ENCODE measurements around the gene DEGS1.

Gene DEGS1

GRCh38 chr1:224217655-224218623, 34.9 kb downstream of the DEGS1 start:
- Histone ChIP-seq H2BK120ac (ENCODE audit: low read depth, low read length) (peak overlapping the region; percentile 24), H2AK5ac (ENCODE audit: low read length) (no peak overlapping the region), H3K4me2 (ENCODE audit: low read length) (no peak overlapping the region), H3K9ac (ENCODE audit: low read length) (no peak overlapping the region), H3K79me1 (ENCODE audit: low read length) (no peaks in the 10 kb centered on the region), H3K79me2 (ENCODE audit: control insufficient read depth, insufficient read depth, low read length) (no peaks in the 10 kb centered on the region), H3K4me1 (ENCODE audit: control insufficient read depth, low read depth, low read length) (peaks cover 2% of the 10 kb centered on the region), H3K4ac (ENCODE audit: low read depth, low read length) (no peak overlapping the region), H3K23ac (ENCODE audit: low read length) (no peak overlapping the region), H2BK15ac (replicated peaks; ENCODE audit: low read depth) (no peak overlapping the region), H3K36me3 (ENCODE audit: control insufficient read depth, insufficient read depth, low read length) (no peaks in the 10 kb centered on the region), H3K18ac (ENCODE audit: low read length) (no peak overlapping the region), H2BK5ac (ENCODE audit: low read length) (no peak overlapping the region), H4K5ac (ENCODE audit: low read length) (no peak overlapping the region), H3K56ac (ENCODE audit: low read length) (no peak overlapping the region), H4K8ac (ENCODE audit: low read depth, low read length) (no peak overlapping the region), H3K4me3 (ENCODE audit: low read length) (no peak overlapping the region), H3K27me3 (ENCODE audit: insufficient read depth, low read length, poor library complexity) (no peaks in the 10 kb centered on the region), H3K27ac (ENCODE audit: low read depth, low read length) (no peak overlapping the region)
- no CpG with 5 or more reads among the region's 11 CpGs for WGBS (ENCODE audit: extremely low coverage, insufficient coverage, low lambda C conversion rate)
- DNase-seq = no peak

GRCh38 chr1:224219011-224219611, 36.1 kb downstream of the DEGS1 start:
- Histone ChIP-seq H2AK5ac (ENCODE audit: low read length) (no peak overlapping the region), H3K79me1 (ENCODE audit: low read length) (no peaks in the 10 kb centered on the region), H3K4me1 (ENCODE audit: control insufficient read depth, low read depth, low read length) (no peaks in the 10 kb centered on the region), H3K9ac (ENCODE audit: low read length) (no peak overlapping the region), H3K27ac (ENCODE audit: low read depth, low read length) (no peak overlapping the region), H3K79me2 (ENCODE audit: control insufficient read depth, insufficient read depth, low read length) (no peaks in the 10 kb centered on the region), H4K8ac (ENCODE audit: low read depth, low read length) (no peak overlapping the region), H3K4me3 (ENCODE audit: low read length) (no peak overlapping the region), H2BK15ac (replicated peaks; ENCODE audit: low read depth) (no peak overlapping the region), H3K18ac (ENCODE audit: low read length) (no peak overlapping the region), H3K36me3 (ENCODE audit: control insufficient read depth, insufficient read depth, low read length) (no peaks in the 10 kb centered on the region), H4K5ac (ENCODE audit: low read length) (no peak overlapping the region), H3K23ac (ENCODE audit: low read length) (no peak overlapping the region), H3K27me3 (ENCODE audit: insufficient read depth, low read length, poor library complexity) (no peaks in the 10 kb centered on the region), H3K4me2 (ENCODE audit: low read length) (no peak overlapping the region), H2BK5ac (ENCODE audit: low read length) (no peak overlapping the region), H3K4ac (ENCODE audit: low read depth, low read length) (no peak overlapping the region), H2BK120ac (ENCODE audit: low read depth, low read length) (no peak overlapping the region), H3K56ac (ENCODE audit: low read length) (no peak overlapping the region)
- WGBS (ENCODE audit: extremely low coverage, insufficient coverage, low lambda C conversion rate) = no CpG with 5 or more reads among the region's 5 CpGs
- no peak for DNase-seq

- no peak overlapping the region for H3K27ac ChIP-seq (ENCODE audit: low read depth, low read length)
- H2BK120ac ChIP-seq (ENCODE audit: low read depth, low read length) = no peak overlapping the region
- no peaks in the 10 kb centered on the region for H3K79me1 ChIP-seq (ENCODE audit: low read length)
- H3K79me2 ChIP-seq (ENCODE audit: control insufficient read depth, insufficient read depth, low read length) = no peaks in the 10 kb centered on the region
- no peak for DNase-seq
- no peak overlapping the region for H3K23ac ChIP-seq (ENCODE audit: low read length)
- no peak overlapping the region for H3K4ac ChIP-seq (ENCODE audit: low read depth, low read length)
- WGBS (ENCODE audit: extremely low coverage, insufficient coverage, low lambda C conversion rate) = no CpG with 5 or more reads among the region's 7 CpGs
- no peaks in the 10 kb centered on the region for H3K27me3 ChIP-seq (ENCODE audit: insufficient read depth, low read length, poor library complexity)
- no peak overlapping the region for H4K5ac ChIP-seq (ENCODE audit: low read length)
- no peaks in the 10 kb centered on the region for H3K36me3 ChIP-seq (ENCODE audit: control insufficient read depth, insufficient read depth, low read length)
- H2BK5ac ChIP-seq (ENCODE audit: low read length) = no peak overlapping the region
- no peak overlapping the region for H3K18ac ChIP-seq (ENCODE audit: low read length)
- H2BK15ac ChIP-seq (replicated peaks; ENCODE audit: low read depth) = no peak overlapping the region
- no peaks in the 10 kb centered on the region for H3K4me1 ChIP-seq (ENCODE audit: control insufficient read depth, low read depth, low read length)
- no peak overlapping the region for H4K8ac ChIP-seq (ENCODE audit: low read depth, low read length)
- no peak overlapping the region for H3K9ac ChIP-seq (ENCODE audit: low read length)
- H3K4me3 ChIP-seq (ENCODE audit: low read length) = no peak overlapping the region
- no peak overlapping the region for H2AK5ac ChIP-seq (ENCODE audit: low read length)
- H3K56ac ChIP-seq (ENCODE audit: low read length) = no peak overlapping the region
- no peak overlapping the region for H3K4me2 ChIP-seq (ENCODE audit: low read length)
These were observed 36.6 kb downstream of the DEGS1 start for GRCh38 chr1:224219612-224220059.

- H4K8ac ChIP-seq (ENCODE audit: low read depth, low read length) = no peak overlapping the region
- no peaks in the 10 kb centered on the region for H3K27me3 ChIP-seq (ENCODE audit: insufficient read depth, low read length, poor library complexity)
- no peak overlapping the region for H3K27ac ChIP-seq (ENCODE audit: low read depth, low read length)
- H3K4me3 ChIP-seq (ENCODE audit: low read length) = no peak overlapping the region
- no peak overlapping the region for H3K9ac ChIP-seq (ENCODE audit: low read length)
- H4K5ac ChIP-seq (ENCODE audit: low read length) = no peak overlapping the region
- H3K79me2 ChIP-seq (ENCODE audit: control insufficient read depth, insufficient read depth, low read length) = no peaks in the 10 kb centered on the region
- no peak overlapping the region for H2AK5ac ChIP-seq (ENCODE audit: low read length)
- H3K4ac ChIP-seq (ENCODE audit: low read depth, low read length) = no peak overlapping the region
- H3K56ac ChIP-seq (ENCODE audit: low read length) = no peak overlapping the region
- H3K4me2 ChIP-seq (ENCODE audit: low read length) = no peak overlapping the region
- H3K36me3 ChIP-seq (ENCODE audit: control insufficient read depth, insufficient read depth, low read length) = no peaks in the 10 kb centered on the region
- H3K79me1 ChIP-seq (ENCODE audit: low read length) = no peaks in the 10 kb centered on the region
- no peak overlapping the region for H2BK5ac ChIP-seq (ENCODE audit: low read length)
- H3K23ac ChIP-seq (ENCODE audit: low read length) = no peak overlapping the region
- H3K18ac ChIP-seq (ENCODE audit: low read length) = no peak overlapping the region
- H3K4me1 ChIP-seq (ENCODE audit: control insufficient read depth, low read depth, low read length) = no peaks in the 10 kb centered on the region
- no peak overlapping the region for H2BK15ac ChIP-seq (replicated peaks; ENCODE audit: low read depth)
- no peak overlapping the region for H2BK120ac ChIP-seq (ENCODE audit: low read depth, low read length)
- DNase-seq = no peak
- no CpG with 5 or more reads among the region's 12 CpGs for WGBS (ENCODE audit: extremely low coverage, insufficient coverage, low lambda C conversion rate)
These were observed 41.0 kb downstream of the DEGS1 start for GRCh38 chr1:224223819-224224714.

GRCh38 chr1:224226849-224227502, 43.9 kb downstream of the DEGS1 start:
- H2BK5ac ChIP-seq (ENCODE audit: low read length) = no peak overlapping the region
- no CpG with 5 or more reads among the region's 6 CpGs for WGBS (ENCODE audit: extremely low coverage, insufficient coverage, low lambda C conversion rate)
- H2AK5ac ChIP-seq (ENCODE audit: low read length) = no peak overlapping the region
- no peak overlapping the region for H3K4me3 ChIP-seq (ENCODE audit: low read length)
- no peak for DNase-seq
- H3K4me2 ChIP-seq (ENCODE audit: low read length) = no peak overlapping the region
- H3K4me1 ChIP-seq (ENCODE audit: control insufficient read depth, low read depth, low read length) = no peaks in the 10 kb centered on the region
- no peak overlapping the region for H4K8ac ChIP-seq (ENCODE audit: low read depth, low read length)
- H3K4ac ChIP-seq (ENCODE audit: low read depth, low read length) = no peak overlapping the region
- H3K36me3 ChIP-seq (ENCODE audit: control insufficient read depth, insufficient read depth, low read length) = no peaks in the 10 kb centered on the region
- H3K23ac ChIP-seq (ENCODE audit: low read length) = no peak overlapping the region
- no peak overlapping the region for H4K5ac ChIP-seq (ENCODE audit: low read length)
- H3K56ac ChIP-seq (ENCODE audit: low read length) = no peak overlapping the region
- H3K27me3 ChIP-seq (ENCODE audit: insufficient read depth, low read length, poor library complexity) = no peaks in the 10 kb centered on the region
- no peaks in the 10 kb centered on the region for H3K79me2 ChIP-seq (ENCODE audit: control insufficient read depth, insufficient read depth, low read length)
- H3K18ac ChIP-seq (ENCODE audit: low read length) = no peak overlapping the region
- no peak overlapping the region for H3K9ac ChIP-seq (ENCODE audit: low read length)
- H2BK120ac ChIP-seq (ENCODE audit: low read depth, low read length) = no peak overlapping the region
- H2BK15ac ChIP-seq (replicated peaks; ENCODE audit: low read depth) = no peak overlapping the region
- H3K27ac ChIP-seq (ENCODE audit: low read depth, low read length) = no peak overlapping the region
- H3K79me1 ChIP-seq (ENCODE audit: low read length) = no peaks in the 10 kb centered on the region
